Activated naive CD8-positive, alpha-beta T cell treated with anti-CD3 and anti-CD28 coated beads, Interleukin-2, amount 50 U/mL, for 24 hours (primary cell): Measurements from ENCODE around the gene SDR42E2.
A peak's percentile ranks its signal among the peaks of the same experiment; 100 is the strongest.
"Not testable (repeated sequence)": the region's sequence is repeated elsewhere in the genome, so short reads cannot be mapped to it uniquely, and the experiment has no call there.

Experiments used
- ATAC-seq: fragments of 150-1000 bp; cut with Tn5 transposase; one replicate; pipeline ENCODE4 v1.10.0; 2021
- DNase-seq: peaks from one replicate; pipeline ENCODE4 v3.0.0; 2021
- H3K27ac Mint-ChIP-seq: one replicate; pipeline ENCODE4 v1.8.0; 2021; ENCODE audit warnings: mild to moderate bottlenecking, mixed read lengths
- H3K27me3 Mint-ChIP-seq: one replicate; pipeline ENCODE4 v1.8.0; 2021; ENCODE audit warnings: mixed read lengths
- H3K36me3 Mint-ChIP-seq: one replicate; pipeline ENCODE4 v1.8.0; 2021; ENCODE audit warnings: low read depth, mixed read lengths
- H3K4me1 Mint-ChIP-seq: one replicate; pipeline ENCODE4 v1.8.0; 2021; ENCODE audit warnings: mixed read lengths
- H3K4me3 Mint-ChIP-seq: one replicate; pipeline ENCODE4 v1.8.0; 2021; ENCODE audit warnings: mild to moderate bottlenecking, moderate library complexity, mixed read lengths
- H3K9me3 Mint-ChIP-seq: one replicate; pipeline ENCODE4 v1.8.0; 2021; ENCODE audit warnings: mixed read lengths

The SDR42E2 gene

GRCh38 chr16:22206013-22206841, 43.9 kb downstream of the SDR42E2 start, which contains the start of gene EEF2K:
Gene EEF2K (plus strand): TSS chr16:22206278. CDS start chr16:22225730, 19,452 bp downstream.
- Mint-ChIP-seq H3K36me3 (peaks cover 10% of the 10 kb centered on the region), H3K9me3 (no peaks in the 10 kb centered on the region), H3K4me3 (peak within 1 kb of the TSS; percentile 93), H3K27me3 (no peaks in the 10 kb centered on the region), H3K4me1 (peaks cover 48% of the 10 kb centered on the region), H3K27ac (peak within 1 kb of the TSS; percentile 87)
- ATAC-seq (peak; percentile 85), DNase-seq (peak; percentile 85)

- peaks cover 10% of the 10 kb centered on the region for H3K36me3 Mint-ChIP-seq
- H3K4me3 Mint-ChIP-seq = peak overlapping the region; percentile 93
- H3K4me1 Mint-ChIP-seq = peaks cover 48% of the 10 kb centered on the region
- no peaks in the 10 kb centered on the region for H3K27me3 Mint-ChIP-seq
- peak; percentile 75 for ATAC-seq
- no peaks in the 10 kb centered on the region for H3K9me3 Mint-ChIP-seq
- DNase-seq = peak; percentile 86
- H3K27ac Mint-ChIP-seq = peak overlapping the region; percentile 87
Measured at GRCh38 chr16:22206842-22207714, 44.8 kb downstream of the SDR42E2 start.

- H3K9me3 Mint-ChIP-seq = no peaks in the 10 kb centered on the region
Measured at GRCh38 chr16:22207715-22208360, 45.5 kb downstream of the SDR42E2 start.

GRCh38 chr16:22210285-22210684, 48.0 kb downstream of the SDR42E2 start:
- Mint-ChIP-seq H3K36me3 (peaks cover 22% of the 10 kb centered on the region), H3K27me3 (no peaks in the 10 kb centered on the region), H3K4me3 (no peak overlapping the region), H3K27ac (no peak overlapping the region), H3K9me3 (no peaks in the 10 kb centered on the region), H3K4me1 (peaks cover 58% of the 10 kb centered on the region)
- ATAC-seq (no peak), DNase-seq (no peak)

More at GRCh38 chr16:22207715-22208360, 45.5 kb downstream of the SDR42E2 start:
- Mint-ChIP-seq H3K36me3 (peaks cover 10% of the 10 kb centered on the region), H3K4me3 (peak overlapping the region; percentile 93), H3K4me1 (peaks cover 48% of the 10 kb centered on the region), H3K27ac (peak overlapping the region; percentile 87), H3K27me3 (no peaks in the 10 kb centered on the region)
- no peak for ATAC-seq
- DNase-seq = no peak

- H3K36me3 Mint-ChIP-seq = peaks cover 22% of the 10 kb centered on the region
- H3K4me3 Mint-ChIP-seq = no peak overlapping the region
- no peaks in the 10 kb centered on the region for H3K9me3 Mint-ChIP-seq
- DNase-seq (no peak), ATAC-seq (no peak)
- no peaks in the 10 kb centered on the region for H3K27me3 Mint-ChIP-seq
- H3K4me1 Mint-ChIP-seq = peaks cover 56% of the 10 kb centered on the region
- H3K27ac Mint-ChIP-seq = no peak overlapping the region
Measured at GRCh38 chr16:22210854-22211253, 48.5 kb downstream of the SDR42E2 start.

GRCh38 chr16:22213236-22213635, 50.9 kb downstream of the SDR42E2 start:
- Mint-ChIP-seq H3K36me3 (peaks cover 22% of the 10 kb centered on the region), H3K27ac (no peak overlapping the region), H3K4me3 (no peak overlapping the region), H3K9me3 (no peaks in the 10 kb centered on the region), H3K4me1 (peaks cover 57% of the 10 kb centered on the region), H3K27me3 (no peaks in the 10 kb centered on the region)
- DNase-seq (no peak), ATAC-seq (no peak)

GRCh38 chr16:22213801-22214200, 51.5 kb downstream of the SDR42E2 start:
- no peaks in the 10 kb centered on the region for H3K27me3 Mint-ChIP-seq
- DNase-seq (no peak), ATAC-seq (no peak)
- no peaks in the 10 kb centered on the region for H3K9me3 Mint-ChIP-seq
- peak overlapping the region; percentile 24 for H3K27ac Mint-ChIP-seq
- H3K36me3 Mint-ChIP-seq = peaks cover 20% of the 10 kb centered on the region
- peaks cover 52% of the 10 kb centered on the region for H3K4me1 Mint-ChIP-seq
- H3K4me3 Mint-ChIP-seq = no peak overlapping the region

GRCh38 chr16:22214402-22214801, 52.1 kb downstream of the SDR42E2 start:
- peaks cover 20% of the 10 kb centered on the region for H3K36me3 Mint-ChIP-seq
- H3K4me1 Mint-ChIP-seq = peaks cover 46% of the 10 kb centered on the region
- no peak overlapping the region for H3K27ac Mint-ChIP-seq
- DNase-seq (no peak), ATAC-seq (no peak)
- no peak overlapping the region for H3K4me3 Mint-ChIP-seq
- no peaks in the 10 kb centered on the region for H3K9me3 Mint-ChIP-seq
- no peaks in the 10 kb centered on the region for H3K27me3 Mint-ChIP-seq

GRCh38 chr16:22214889-22215288, 52.6 kb downstream of the SDR42E2 start:
- H3K27ac Mint-ChIP-seq = no peak overlapping the region
- peaks cover 41% of the 10 kb centered on the region for H3K4me1 Mint-ChIP-seq
- H3K36me3 Mint-ChIP-seq = peaks cover 20% of the 10 kb centered on the region
- H3K9me3 Mint-ChIP-seq = no peaks in the 10 kb centered on the region
- H3K4me3 Mint-ChIP-seq = no peak overlapping the region
- ATAC-seq (no peak), DNase-seq (no peak)
- H3K27me3 Mint-ChIP-seq = no peaks in the 10 kb centered on the region

GRCh38 chr16:22216191-22216831, 54.0 kb downstream of the SDR42E2 start:
- ATAC-seq = no peak
- Mint-ChIP-seq H3K27me3 (no peaks in the 10 kb centered on the region), H3K4me1 (peaks cover 33% of the 10 kb centered on the region), H3K36me3 (peaks cover 12% of the 10 kb centered on the region), H3K9me3 (no peaks in the 10 kb centered on the region), H3K4me3 (no peak overlapping the region), H3K27ac (peak overlapping the region; percentile 61)
- DNase-seq = no peak

- not testable (repeated sequence) for H3K27me3 Mint-ChIP-seq, H3K27ac Mint-ChIP-seq
- peaks cover 12% of the 10 kb centered on the region for H3K36me3 Mint-ChIP-seq
Measured at GRCh38 chr16:22216832-22217225, 54.5 kb downstream of the SDR42E2 start.

GRCh38 chr16:22217890-22218730, 55.8 kb downstream of the SDR42E2 start:
- peaks cover 33% of the 10 kb centered on the region for H3K4me1 Mint-ChIP-seq
- H3K36me3 Mint-ChIP-seq = peaks cover 11% of the 10 kb centered on the region
- no peak for DNase-seq
- H3K9me3 Mint-ChIP-seq = no peaks in the 10 kb centered on the region
- ATAC-seq = peak; percentile 67
- H3K27ac Mint-ChIP-seq = peak overlapping the region; percentile 7
- no peak overlapping the region for H3K4me3 Mint-ChIP-seq
- no peaks in the 10 kb centered on the region for H3K27me3 Mint-ChIP-seq

More at GRCh38 chr16:22216832-22217225, 54.5 kb downstream of the SDR42E2 start:
- H3K4me1 Mint-ChIP-seq = peaks cover 33% of the 10 kb centered on the region
- not testable (repeated sequence) for ATAC-seq, H3K9me3 Mint-ChIP-seq, H3K4me3 Mint-ChIP-seq, DNase-seq

GRCh38 chr16:22219389-22220068, 57.2 kb downstream of the SDR42E2 start:
- Mint-ChIP-seq H3K27ac (no peak overlapping the region), H3K9me3 (no peaks in the 10 kb centered on the region), H3K4me1 (peaks cover 26% of the 10 kb centered on the region), H3K27me3 (no peaks in the 10 kb centered on the region), H3K4me3 (no peak overlapping the region), H3K36me3 (peaks cover 6% of the 10 kb centered on the region)
- no peak for ATAC-seq
- DNase-seq = no peak
